ENCODE measurements around the gene POU4F3.

POU4F3 gene

GRCh38 chr5:146363161-146363874 is 24.7 kb downstream of the POU4F3 start:
- Histone ChIP-seq H3K9me3 (ENCODE audit: insufficient read depth, low read depth, low read length) (no peaks in the 10 kb centered on the region), H3K9ac (ENCODE audit: low read depth, low read length) (no peak overlapping the region), H3K27me3 (ENCODE audit: insufficient read depth, low read length) (no peaks in the 10 kb centered on the region; the same call in 1 of the 2 replicates), H3K4me3 (ENCODE audit: low read length) (no peak overlapping the region), H3K27ac (ENCODE audit: low read depth, low read length) (no peak overlapping the region), H3K4me1 (ENCODE audit: insufficient read depth, low read length) (peaks cover 14% of the 10 kb centered on the region), H3K36me3 (ENCODE audit: insufficient read depth, low read length) (no peaks in the 10 kb centered on the region)
- WGBS = 91% methylated on average over 7 of the region's 7 CpGs

- 23% methylated on average over 1 of the region's 2 CpGs for WGBS
Observed at GRCh38 chr5:146365618-146366017, 27.0 kb downstream of the POU4F3 start.

DNA sequence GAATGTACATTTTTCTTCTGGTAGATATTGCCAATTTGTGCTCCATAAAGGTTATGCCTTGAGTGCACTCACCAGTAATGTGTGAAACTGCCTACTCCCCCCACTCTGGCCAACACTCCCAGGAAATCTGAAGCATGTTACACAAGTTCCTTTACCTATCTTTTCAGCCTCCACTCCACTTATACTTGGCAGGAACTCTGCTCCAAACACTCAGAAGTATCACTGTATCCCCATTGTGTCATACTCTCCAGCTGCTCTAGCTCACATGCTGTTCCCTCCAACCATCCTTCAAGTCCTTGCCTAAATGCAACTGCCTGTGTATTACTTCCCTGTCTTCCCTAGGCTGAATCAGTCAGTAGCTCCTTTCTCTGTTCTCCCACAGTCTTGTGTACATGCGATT is 28.3 kb downstream of the POU4F3 start:
- H3K4me1 ChIP-seq (ENCODE audit: insufficient read depth, low read length) = peaks cover 15% of the 10 kb centered on the region
- no peaks in the 10 kb centered on the region for H3K36me3 ChIP-seq (ENCODE audit: insufficient read depth, low read length)
- H3K9me3 ChIP-seq (ENCODE audit: insufficient read depth, low read depth, low read length) = no peaks in the 10 kb centered on the region
- H3K27me3 ChIP-seq (ENCODE audit: insufficient read depth, low read length) = no peaks in the 10 kb centered on the region; the same call in 1 of the 2 replicates
- H3K4me3 ChIP-seq (ENCODE audit: low read length) = no peak overlapping the region
- H3K9ac ChIP-seq (ENCODE audit: low read depth, low read length) = no peak overlapping the region
- WGBS = 94% methylated on average over 1 of the region's 1 CpG
- H3K27ac ChIP-seq (ENCODE audit: low read depth, low read length) = no peak overlapping the region

More at GRCh38 chr5:146365618-146366017, 27.0 kb downstream of the POU4F3 start:
- H3K27ac ChIP-seq (ENCODE audit: low read depth, low read length) = no peak overlapping the region
- no peaks in the 10 kb centered on the region; the same call in 1 of the 2 replicates for H3K27me3 ChIP-seq (ENCODE audit: insufficient read depth, low read length)
- no peaks in the 10 kb centered on the region for H3K36me3 ChIP-seq (ENCODE audit: insufficient read depth, low read length)
- no peaks in the 10 kb centered on the region for H3K9me3 ChIP-seq (ENCODE audit: insufficient read depth, low read depth, low read length)
- no peak overlapping the region for H3K9ac ChIP-seq (ENCODE audit: low read depth, low read length)
- no peak overlapping the region for H3K4me3 ChIP-seq (ENCODE audit: low read length)
- H3K4me1 ChIP-seq (ENCODE audit: insufficient read depth, low read length) = peaks cover 15% of the 10 kb centered on the region

DNA sequence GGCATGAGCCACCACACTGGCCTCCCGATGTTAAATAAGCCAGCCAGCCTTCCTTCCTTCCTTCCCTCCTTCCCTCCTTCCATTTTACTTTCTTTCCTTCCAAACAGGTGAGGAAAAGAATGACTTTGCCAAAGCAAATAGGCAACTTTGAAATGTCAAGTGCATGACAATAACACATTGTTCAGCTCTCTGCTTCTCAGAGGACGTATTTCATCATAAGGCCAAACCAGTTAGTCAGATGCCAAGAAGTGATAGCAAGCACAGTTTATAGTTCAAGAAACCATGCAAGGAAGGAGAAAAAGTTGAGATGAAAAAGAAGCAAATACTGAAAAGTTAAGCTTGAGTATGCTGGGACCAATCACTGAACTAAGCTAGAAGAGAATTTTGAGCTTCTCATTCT is 29.5 kb downstream of the POU4F3 start:
- Histone ChIP-seq H3K4me1 (ENCODE audit: insufficient read depth, low read length) (peaks cover 15% of the 10 kb centered on the region), H3K27ac (ENCODE audit: low read depth, low read length) (no peak overlapping the region), H3K4me3 (ENCODE audit: low read length) (no peak overlapping the region), H3K27me3 (ENCODE audit: insufficient read depth, low read length) (no peaks in the 10 kb centered on the region; the same call in 1 of the 2 replicates), H3K9ac (ENCODE audit: low read depth, low read length) (no peak overlapping the region), H3K9me3 (ENCODE audit: insufficient read depth, low read depth, low read length) (no peaks in the 10 kb centered on the region), H3K36me3 (ENCODE audit: insufficient read depth, low read length) (no peaks in the 10 kb centered on the region)
- WGBS = 88% methylated on average over 2 of the region's 2 CpGs

GRCh38 chr5:146369691-146370090 is 31.1 kb downstream of the POU4F3 start:
- Histone ChIP-seq H3K9ac (ENCODE audit: low read depth, low read length) (no peak overlapping the region), H3K4me3 (ENCODE audit: low read length) (no peak overlapping the region), H3K36me3 (ENCODE audit: insufficient read depth, low read length) (no peaks in the 10 kb centered on the region), H3K27me3 (ENCODE audit: insufficient read depth, low read length) (no peaks in the 10 kb centered on the region; the same call in none of the 2 replicates), H3K4me1 (ENCODE audit: insufficient read depth, low read length) (peaks cover 15% of the 10 kb centered on the region), H3K9me3 (ENCODE audit: insufficient read depth, low read depth, low read length) (no peaks in the 10 kb centered on the region), H3K27ac (ENCODE audit: low read depth, low read length) (no peak overlapping the region)
- 91% methylated on average over 3 of the region's 3 CpGs for WGBS

- no peak overlapping the region for H3K9ac ChIP-seq (ENCODE audit: low read depth, low read length)
- no peaks in the 10 kb centered on the region for H3K36me3 ChIP-seq (ENCODE audit: insufficient read depth, low read length)
- no peaks in the 10 kb centered on the region for H3K4me1 ChIP-seq (ENCODE audit: insufficient read depth, low read length)
- H3K4me3 ChIP-seq (ENCODE audit: low read length) = no peak overlapping the region
- H3K27ac ChIP-seq (ENCODE audit: low read depth, low read length) = no peak overlapping the region
- no peaks in the 10 kb centered on the region; the same call in 1 of the 2 replicates for H3K27me3 ChIP-seq (ENCODE audit: insufficient read depth, low read length)
- 93% methylated on average over 2 of the region's 2 CpGs for WGBS
- H3K9me3 ChIP-seq (ENCODE audit: insufficient read depth, low read depth, low read length) = no peaks in the 10 kb centered on the region
Observed at GRCh38 chr5:146376821-146377220, 38.2 kb downstream of the POU4F3 start.

DNA sequence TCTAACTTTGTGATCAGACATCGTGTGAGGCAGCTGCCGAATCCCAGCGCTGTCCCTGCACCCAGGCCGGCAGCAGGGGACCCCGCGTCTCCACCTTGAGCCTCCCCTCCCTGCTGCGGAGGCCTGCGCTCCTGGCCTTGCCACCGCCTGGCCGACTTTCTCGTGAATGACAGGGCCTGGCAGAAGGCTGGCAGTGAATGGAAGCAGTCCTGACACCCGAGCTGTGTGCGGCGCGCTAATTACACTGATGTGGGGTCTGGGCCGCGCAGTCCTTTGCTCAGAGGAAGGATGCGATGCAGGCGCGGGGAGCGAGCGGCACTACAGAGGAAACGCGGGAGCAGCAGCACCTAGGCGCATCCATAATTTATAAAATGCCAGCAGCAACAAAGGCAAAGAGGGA is 40.3 kb downstream of the POU4F3 start:
- H3K27ac ChIP-seq (ENCODE audit: low read depth, low read length) = no peak overlapping the region
- no peak overlapping the region for H3K4me3 ChIP-seq (ENCODE audit: low read length)
- H3K9me3 ChIP-seq (ENCODE audit: insufficient read depth, low read depth, low read length) = no peaks in the 10 kb centered on the region
- WGBS = 93% methylated on average over 25 of the region's 25 CpGs
- no peak overlapping the region for H3K9ac ChIP-seq (ENCODE audit: low read depth, low read length)
- no peaks in the 10 kb centered on the region; the same call in 1 of the 2 replicates for H3K27me3 ChIP-seq (ENCODE audit: insufficient read depth, low read length)
- H3K4me1 ChIP-seq (ENCODE audit: insufficient read depth, low read length) = no peaks in the 10 kb centered on the region
- H3K36me3 ChIP-seq (ENCODE audit: insufficient read depth, low read length) = no peaks in the 10 kb centered on the region

DNA sequence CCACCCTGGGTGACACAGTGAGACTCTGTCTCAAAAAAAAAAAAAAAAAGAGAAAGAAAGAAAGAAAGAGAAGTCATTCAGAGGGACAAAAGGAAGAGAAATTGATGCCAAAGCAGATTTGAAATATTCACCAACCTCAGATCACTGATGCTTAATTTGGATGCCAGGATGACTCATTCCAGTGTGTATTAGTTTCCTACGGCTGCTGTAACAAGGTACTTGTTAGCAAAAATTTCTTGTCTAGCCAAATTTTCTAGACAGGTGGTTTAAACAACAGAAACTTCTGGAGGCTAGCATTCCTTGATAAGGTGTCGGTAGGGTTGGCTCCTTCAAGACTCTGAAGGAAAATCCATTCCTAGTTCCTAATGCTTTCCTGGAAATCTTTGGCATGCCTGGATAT is 42.1 kb downstream of the POU4F3 start:
- Histone ChIP-seq H3K36me3 (ENCODE audit: insufficient read depth, low read length) (no peaks in the 10 kb centered on the region), H3K4me3 (ENCODE audit: low read length) (no peak overlapping the region), H3K4me1 (ENCODE audit: insufficient read depth, low read length) (no peaks in the 10 kb centered on the region), H3K27ac (ENCODE audit: low read depth, low read length) (no peak overlapping the region), H3K9me3 (ENCODE audit: insufficient read depth, low read depth, low read length) (no peaks in the 10 kb centered on the region), H3K9ac (ENCODE audit: low read depth, low read length) (no peak overlapping the region), H3K27me3 (ENCODE audit: insufficient read depth, low read length) (no peaks in the 10 kb centered on the region)
- WGBS = 93% methylated on average over 2 of the region's 2 CpGs

DNA sequence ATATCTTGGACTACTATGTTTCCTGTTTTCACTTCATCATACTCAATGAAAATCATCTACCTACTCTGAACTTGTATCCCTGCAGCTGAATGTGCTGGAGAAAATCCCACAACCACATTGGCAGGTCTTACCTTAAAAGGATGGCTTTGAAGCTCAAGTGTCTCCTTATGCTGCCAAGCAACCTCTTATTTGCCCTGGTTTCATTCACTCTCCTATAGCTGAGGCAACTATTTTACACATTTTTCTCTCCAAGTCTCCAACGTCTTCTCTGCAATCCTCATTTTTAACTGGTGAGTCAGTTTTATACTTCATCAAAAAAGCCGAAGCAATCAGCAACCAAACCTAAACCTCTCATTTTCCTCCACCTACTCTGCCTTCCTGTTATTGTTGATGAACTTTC is 49.7 kb downstream of the POU4F3 start:
- Histone ChIP-seq H3K27ac (ENCODE audit: low read depth, low read length) (no peak overlapping the region), H3K9ac (ENCODE audit: low read depth, low read length) (no peak overlapping the region), H3K4me3 (ENCODE audit: low read length) (no peak overlapping the region), H3K4me1 (ENCODE audit: insufficient read depth, low read length) (no peaks in the 10 kb centered on the region), H3K27me3 (ENCODE audit: insufficient read depth, low read length) (peaks cover 5% of the 10 kb centered on the region; the same call in 1 of the 2 replicates), H3K9me3 (ENCODE audit: insufficient read depth, low read depth, low read length) (no peaks in the 10 kb centered on the region), H3K36me3 (ENCODE audit: insufficient read depth, low read length) (no peaks in the 10 kb centered on the region)
- whole genome bisulfite sequencing = 67% methylated on average over 2 of the region's 2 CpGs

DNA sequence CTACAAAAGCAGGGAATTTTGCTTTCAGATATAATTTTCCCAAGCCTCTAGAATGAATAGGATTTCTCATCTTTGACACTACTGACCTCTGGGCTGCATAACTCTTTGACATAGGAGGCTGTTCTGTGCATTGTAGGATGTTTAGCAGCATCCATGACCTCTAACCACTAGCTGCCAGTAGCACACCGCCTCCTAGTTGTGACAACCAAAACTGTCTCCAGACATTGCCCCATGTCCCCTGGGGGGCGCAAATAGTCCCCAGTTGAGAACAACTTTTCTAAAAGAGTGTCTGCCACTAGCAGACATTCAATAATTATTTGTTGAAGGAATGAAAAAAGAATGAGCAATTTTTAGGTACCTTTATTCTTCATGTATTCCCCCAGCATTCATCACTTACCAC is 51.8 kb downstream of the POU4F3 start:
- 34% methylated on average over 2 of the region's 2 CpGs for whole genome bisulfite sequencing
- no peaks in the 10 kb centered on the region for H3K36me3 ChIP-seq (ENCODE audit: insufficient read depth, low read length)
- H3K27me3 ChIP-seq (ENCODE audit: insufficient read depth, low read length) = peaks cover 5% of the 10 kb centered on the region; the same call in 1 of the 2 replicates
- no peak overlapping the region for H3K27ac ChIP-seq (ENCODE audit: low read depth, low read length)
- H3K9ac ChIP-seq (ENCODE audit: low read depth, low read length) = no peak overlapping the region
- H3K9me3 ChIP-seq (ENCODE audit: insufficient read depth, low read depth, low read length) = no peaks in the 10 kb centered on the region
- 0 out of 2 replicates have a peak, but pooled peaks cover 1% of the 10 kb centered on the region for H3K4me1 ChIP-seq (ENCODE audit: insufficient read depth, low read length)
- no peak overlapping the region for H3K4me3 ChIP-seq (ENCODE audit: low read length)
